ENCODE measurements around the gene ARHGEF2.
A peak's percentile ranks its signal among the peaks of the same experiment; 100 is the strongest.

ARHGEF2 gene

GRCh38 chr1:155967341-155968050 is 10.9 kb downstream of the ARHGEF2 start:
- H3K4me3 ChIP-seq (ENCODE audit: low read depth, low read length): no peak overlapping the region
- TF ChIP-seq CTCF (IDR thresholded peaks at IDR 0.05; ENCODE audit: low read depth, low read length, missing control alignments): no peak
- no peak for DNase-seq (ENCODE audit: low read depth)
- in situ Hi-C loops (cut with HindIII; ENCODE audit: low sequenced_read_pairs): no loop called here

- in situ Hi-C loops (cut with HindIII; ENCODE audit: low sequenced_read_pairs): no loop called here
- TF ChIP-seq CTCF (IDR thresholded peaks at IDR 0.05; ENCODE audit: low read depth, low read length, missing control alignments): no peak
- no peak overlapping the region for H3K4me3 ChIP-seq (ENCODE audit: low read depth, low read length)
- no peak for DNase-seq (ENCODE audit: low read depth)
These were observed 11.6 kb downstream of the ARHGEF2 start for GRCh38 chr1:155966750-155967149.

- DNase-seq (ENCODE audit: low read depth): no peak
- H3K4me3 ChIP-seq (ENCODE audit: low read depth, low read length): no peak overlapping the region
- peak; percentile 25 for TF ChIP-seq CTCF (IDR thresholded peaks at IDR 0.05; ENCODE audit: low read depth, low read length, missing control alignments)
- in situ Hi-C loops (cut with HindIII; ENCODE audit: low sequenced_read_pairs): no loop called here
These were observed 12.2 kb downstream of the ARHGEF2 start for GRCh38 chr1:155966135-155966534.

GRCh38 chr1:155964193-155964592 is 14.2 kb downstream of the ARHGEF2 start:
- in situ Hi-C loops (cut with HindIII; ENCODE audit: low sequenced_read_pairs): no loop called here
- no peak for TF ChIP-seq CTCF (IDR thresholded peaks at IDR 0.05; ENCODE audit: low read depth, low read length, missing control alignments)
- H3K4me3 ChIP-seq (ENCODE audit: low read depth, low read length): no peak overlapping the region
- no peak for DNase-seq (ENCODE audit: low read depth)

GRCh38 chr1:155962599-155963211 is 15.6 kb downstream of the ARHGEF2 start:
- in situ Hi-C loops (cut with HindIII; ENCODE audit: low sequenced_read_pairs): no loop called here
- no peak for DNase-seq (ENCODE audit: low read depth)
- H3K4me3 ChIP-seq (ENCODE audit: low read depth, low read length): no peak overlapping the region
- no peak for TF ChIP-seq CTCF (IDR thresholded peaks at IDR 0.05; ENCODE audit: low read depth, low read length, missing control alignments)

- peak; percentile 81 for DNase-seq (ENCODE audit: low read depth)
- in situ Hi-C loops (cut with HindIII; ENCODE audit: low sequenced_read_pairs): no loop called here
- H3K4me3 ChIP-seq (ENCODE audit: low read depth, low read length): no peak overlapping the region
- TF ChIP-seq CTCF (IDR thresholded peaks at IDR 0.05; ENCODE audit: low read depth, low read length, missing control alignments): peak; percentile 58
These were observed 16.4 kb downstream of the ARHGEF2 start for GRCh38 chr1:155961937-155962336.

Data from astrocyte of the cerebellum (primary cell).